Endothelial cell of umbilical vein (primary cell): ENCODE data around the gene CMTM7. TPM values are rescaled to one million over a fixed set of nuclear protein-coding genes. Genes with fewer than 3 reads are reported as not detected.

Experiments used
- BruUV-seq: library from RNA; stranded (reverse); fragments of 400-500 nt; replicated peaks from 2 replicates; lab custom pipeline; 2021; lab: Mats Ljungman, UMichigan
- CTCF ChIA-PET: fragments of 300-600, 350-600 bp; sonication (Branson Sonifier 250); formaldehyde crosslinking; loops from one replicate; lab custom pipeline; 2021; ENCODE audit warnings: antibody characterized with exemption, inconsistent platforms; lab: Charles Lee
- POLR2A ChIA-PET: fragments of 300-600, 350-600 bp; sonication (Branson Sonifier 250); formaldehyde crosslinking; loops from one replicate; lab custom pipeline; 2021; ENCODE audit warnings: antibody characterized with exemption, inconsistent platforms; lab: Charles Lee
- DNase-seq: peaks from one replicate; pipeline ENCODE4 v3.0.0-alpha.2; 2011; ENCODE audit warnings: low read depth, low spot score
- FAIRE-seq: peaks from 2 replicates; lab custom pipeline; 2011; peaks lifted over from hg19 to GRCh38; lab: Jason Lieb, UNC
- H2AFZ ChIP-seq: 2 replicates; pipeline ENCODE4 v1.6.0; 2012; ENCODE audit warnings: low read depth, low read length, control low read depth, inconsistent platforms
- H3K27ac ChIP-seq: 2 replicates; pipeline ENCODE4 v1.5.1; 2011; ENCODE audit warnings: low read depth, mild to moderate bottlenecking, control low read depth, low read length, moderate library complexity; ENCODE audit not compliant: insufficient read depth
- H3K27me3 ChIP-seq, 2 experiments: 2 replicates each; pipeline versions ENCODE4 v1.6.0 to v1.6.1; 2011; ENCODE audit warnings: low read length in 2 of 2, mixed read lengths in 1 of 2; ENCODE audit not compliant: control insufficient read depth in 2 of 2, insufficient read depth in 2 of 2
- H3K36me3 ChIP-seq, 2 experiments: 2 replicates in 1 of 2; 3 replicates in 1 of 2; pipeline ENCODE4 v1.5.1; 2011; ENCODE audit warnings: low read length in 2 of 2, mild to moderate bottlenecking in 1 of 2, moderate library complexity in 1 of 2; ENCODE audit not compliant: control insufficient read depth in 2 of 2, insufficient read depth in 2 of 2; ENCODE audit errors: extremely low read depth in 1 of 2
- H3K4me1 ChIP-seq: 3 replicates; pipeline ENCODE4 v1.5.1; 2011; ENCODE audit warnings: mild to moderate bottlenecking, low read length; ENCODE audit not compliant: control insufficient read depth, insufficient read depth; ENCODE audit errors: extremely low read depth
- H3K4me2 ChIP-seq: 2 replicates; pipeline ENCODE4 v1.6.1; 2011; ENCODE audit warnings: low read length, control low read depth, mixed read lengths; ENCODE audit not compliant: insufficient read depth
- H3K4me3 ChIP-seq, 3 experiments: fragments of 200-600 bp in 1 of 3; sonication (generic), shearing (Covaris generic) in 1 of 3; replicated peaks in 1 of 3; 2 replicates each; pipeline ENCODE4 v1.5.1; 2011 to 2016; ENCODE audit warnings: control low read depth in 3 of 3, low read length in 3 of 3, mild to moderate bottlenecking in 2 of 3, inconsistent platforms in 1 of 3, low read depth in 1 of 3, moderate library complexity in 1 of 3; ENCODE audit not compliant: insufficient read depth in 1 of 3
- H3K79me2 ChIP-seq: 2 replicates; pipeline ENCODE4 v1.6.0; 2012; ENCODE audit warnings: low read length, inconsistent platforms; ENCODE audit not compliant: control insufficient read depth, insufficient read depth
- H3K9ac ChIP-seq: replicated peaks from 2 replicates; pipeline ENCODE3; 2011; ENCODE audit warnings: low read length, control low read depth; ENCODE audit not compliant: insufficient read depth; ENCODE audit errors: extremely low read depth
- H3K9me1 ChIP-seq: replicated peaks from 3 replicates; pipeline ENCODE4 v1.6.0; 2011; ENCODE audit warnings: mild to moderate bottlenecking, low read length; ENCODE audit not compliant: control insufficient read depth, insufficient read depth; ENCODE audit errors: extremely low read depth
- H3K9me3 ChIP-seq: replicated peaks from 2 replicates; pipeline ENCODE4 v1.5.1; 2012; ENCODE audit warnings: low read length, inconsistent platforms; ENCODE audit not compliant: control insufficient read depth, insufficient read depth
- H4K20me1 ChIP-seq: replicated peaks from 2 replicates; pipeline ENCODE3; 2011; ENCODE audit warnings: mild to moderate bottlenecking, low read length; ENCODE audit not compliant: control insufficient read depth, insufficient read depth; ENCODE audit errors: extremely low read depth
- EZH2 ChIP-seq: IDR thresholded peaks from 2 replicates; pipeline ENCODE4 v1.6.1; 2012; ENCODE audit warnings: borderline replicate concordance, low read depth, mild to moderate bottlenecking, moderate library complexity, low read length, inconsistent platforms; ENCODE audit not compliant: severe bottlenecking
- FOS ChIP-seq: IDR thresholded peaks from 2 replicates; pipeline ENCODE4 v1.6.1; 2011; ENCODE audit warnings: mild to moderate bottlenecking, low read length, moderate library complexity, borderline replicate concordance; ENCODE audit not compliant: insufficient read depth
- GATA2 ChIP-seq: IDR thresholded peaks from 2 replicates; pipeline ENCODE4 v1.7.0; 2011; ENCODE audit warnings: low read depth, mild to moderate bottlenecking, moderate library complexity, mixed read lengths, low read length; ENCODE audit not compliant: insufficient read length, insufficient read depth
- JUN ChIP-seq: IDR thresholded peaks from 2 replicates; pipeline ENCODE4 v1.6.1; 2011; ENCODE audit warnings: borderline replicate concordance, low read depth; ENCODE audit not compliant: insufficient read length, insufficient read depth
- MYC ChIP-seq: IDR thresholded peaks from one replicate; pipeline ENCODE4 v1.6.1; 2011; ENCODE audit warnings: mild to moderate bottlenecking, low read depth, low read length
- POLR2A ChIP-seq: IDR thresholded peaks from 2 replicates; pipeline ENCODE4 v1.6.1; 2012; ENCODE audit warnings: low read depth, mild to moderate bottlenecking, control low read depth, low read length
- POLR2AphosphoS5 ChIP-seq: IDR thresholded peaks from 2 replicates; pipeline ENCODE4 v1.6.1; 2012; ENCODE audit warnings: low read depth, mild to moderate bottlenecking, control low read depth, low read length, moderate library complexity; ENCODE audit not compliant: insufficient read depth
- dilution Hi-C: fragments of 300-500 bp; cut with MboI; formaldehyde crosslinking; loops from one replicate; pipeline ENCODE4 v1.15.0; 2019; ENCODE audit warnings: low sequenced_read_pairs; ENCODE audit not compliant: extremely low pct_ligation_motif_present
- intact Hi-C: fragments of 100-400 bp; cut with micrococcal nuclease; formaldehyde crosslinking; loops from one replicate; pipeline ENCODE4 v1.10.0; 2022
- polyA plus RNA-seq, 4 experiments: library from polyadenylated mRNA; depleted of rRNA in 3 of 4; stranded (reverse) in 3 of 4; unstranded in 1 of 4; fragments of >200 nt; gene quantifications; 2 replicates each; pipeline versions ENCODE4 v1.2.1 to v1.2.3, GENCODE V29; 2011 to 2012; ENCODE audit warnings: missing spikeins in 1 of 4
- total RNA-seq: library from RNA; stranded (reverse); gene quantifications from 2 replicates; pipeline ENCODE4 v1.2.3, GENCODE V29; 2021
- TF ChIP-seq, protein P1 (sequence below): IDR thresholded peaks from 2 replicates; pipeline ENCODE4 v1.6.1; 2011; ENCODE audit not compliant: insufficient read depth, insufficient read length
- TF ChIP-seq, protein P2 (sequence below), 2 donors: IDR thresholded peaks; 1 replicate in 1 of 2; 2 replicates in 1 of 2; pipeline ENCODE4 v1.5.1; 2011; ENCODE audit warnings: low read length in 2 of 2, mild to moderate bottlenecking in 2 of 2, moderate library complexity in 2 of 2, control low read depth in 1 of 2, inconsistent platforms in 1 of 2, low read depth in 1 of 2; ENCODE audit not compliant: insufficient read depth in 1 of 2; ENCODE audit errors: extremely low read depth in 1 of 2

CMTM7 gene
- total and polyA plus RNA-seq, 2 donors (not counting 3 experiments of a cell fraction or from before 2014, with no cell fraction given) = 44.7 to 88.5 TPM

DNA sequence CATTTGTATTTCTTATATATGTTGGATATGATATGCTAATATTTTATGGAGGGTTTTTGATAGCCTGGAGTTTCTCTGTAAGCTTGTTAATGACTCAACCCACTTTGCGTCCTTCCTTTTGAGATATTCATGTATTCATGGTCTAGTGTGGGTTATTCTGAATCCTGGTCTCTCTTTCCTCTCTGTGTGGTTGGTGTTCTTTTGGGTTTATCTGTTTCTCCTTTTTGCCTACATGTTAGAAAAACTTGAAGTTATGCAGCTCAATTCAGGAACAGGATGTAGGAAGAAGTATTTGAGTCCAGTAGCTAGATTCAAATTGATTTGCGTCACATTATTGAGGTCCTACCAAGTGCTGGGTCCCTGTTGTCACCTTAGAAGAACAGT, 28.1 kb downstream of the CMTM7 start:
- no peaks in the 10 kb centered on the region for H4K20me1 ChIP-seq
- peaks cover 78% of the 10 kb centered on the region for H3K79me2 ChIP-seq
- H3K4me1 ChIP-seq = peaks cover 63% of the 10 kb centered on the region
- DNase-seq (no peak), FAIRE-seq (no peak)
- H3K27me3 ChIP-seq = no peaks in the 10 kb centered on the region
- H3K9ac ChIP-seq = peak overlapping the region; percentile 57
- intact Hi-C loops = loop anchor here (1.0 kb wide), 1 partner anchor 48 kb away; no protein-coding TSS in a partner anchor
- TSS peak; percentile 73 for BruUV-seq
- POLR2A ChIA-PET = no interaction called here
- peak overlapping the region; percentile 92 for H3K27ac ChIP-seq
- no peak overlapping the region for H3K4me3 ChIP-seq
- peak overlapping the region; percentile 58 for H3K4me2 ChIP-seq
- H3K36me3 ChIP-seq = no peaks in the 10 kb centered on the region
- no peaks in the 10 kb centered on the region for H3K9me3 ChIP-seq
- CTCF ChIA-PET = interaction anchor here (1.0 to 4.8 kb wide), 4 partner anchors 10 to 50 kb away, joined by 4 to 56 read pairs (median 6); no protein-coding TSS in a partner anchor
- no peaks in the 10 kb centered on the region for H3K9me1 ChIP-seq
- no peak overlapping the region for H2AFZ ChIP-seq
- dilution Hi-C loops = no loop called here
- TF ChIP-seq MYC (no peak), POLR2AphosphoS5 (no peak), EZH2 (no peak), FOS (peak; percentile 30)

DNA sequence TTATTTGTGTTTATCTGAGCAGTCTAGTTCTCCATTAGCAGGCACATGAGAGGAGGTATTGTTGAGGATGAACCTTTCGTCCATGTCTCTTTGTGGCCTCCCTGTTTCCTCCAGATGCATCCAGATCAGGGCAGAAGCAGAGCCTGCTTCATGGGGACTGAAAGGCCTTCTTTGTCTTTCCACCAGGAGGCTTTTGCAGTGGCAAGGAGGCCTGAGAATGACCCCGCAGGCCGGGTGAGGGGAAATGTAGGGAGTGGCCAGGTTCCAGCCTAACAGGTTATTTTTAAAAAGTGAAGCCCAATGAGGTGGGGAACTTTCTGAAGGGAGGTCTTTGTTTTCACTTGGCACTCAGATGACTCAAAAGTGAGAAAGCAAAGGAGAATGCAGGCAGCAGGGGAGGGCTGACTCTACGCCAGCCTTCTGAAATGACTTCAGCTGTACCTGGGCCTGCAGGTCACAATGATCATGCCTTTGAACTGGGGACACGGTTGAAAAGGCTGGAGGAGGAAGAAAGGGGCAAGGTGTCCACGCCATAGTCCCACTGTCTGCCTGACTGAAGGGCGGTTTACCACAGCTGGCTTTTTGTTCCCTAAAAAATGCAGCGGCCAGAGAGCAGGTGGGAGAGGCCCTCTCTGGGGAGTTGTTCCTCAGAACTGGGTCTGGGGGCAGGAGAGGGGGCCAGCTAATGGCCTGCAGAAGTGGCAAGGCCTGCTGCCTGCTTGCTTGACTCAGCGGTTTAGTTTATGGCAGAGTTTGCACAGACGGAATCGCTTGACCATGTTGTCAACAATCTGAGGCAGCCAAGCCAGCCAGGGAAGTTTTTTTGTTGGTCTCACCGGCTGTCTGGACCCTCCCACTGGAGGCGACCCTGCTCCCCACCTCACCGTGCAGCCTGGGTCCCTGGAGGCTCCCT, 28.7 kb downstream of the CMTM7 start:
- peak; percentile 11 for TF ChIP-seq POLR2A
- TF ChIP-seq EZH2 = no peak
- TF ChIP-seq POLR2AphosphoS5 = peak; percentile 64
- TF ChIP-seq FOS = peak; percentile 84
- TF ChIP-seq, protein P1, sequence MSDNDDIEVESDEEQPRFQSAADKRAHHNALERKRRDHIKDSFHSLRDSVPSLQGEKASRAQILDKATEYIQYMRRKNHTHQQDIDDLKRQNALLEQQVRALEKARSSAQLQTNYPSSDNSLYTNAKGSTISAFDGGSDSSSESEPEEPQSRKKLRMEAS = no peak
- no peak for TF ChIP-seq MYC
- TF ChIP-seq, protein P2, sequence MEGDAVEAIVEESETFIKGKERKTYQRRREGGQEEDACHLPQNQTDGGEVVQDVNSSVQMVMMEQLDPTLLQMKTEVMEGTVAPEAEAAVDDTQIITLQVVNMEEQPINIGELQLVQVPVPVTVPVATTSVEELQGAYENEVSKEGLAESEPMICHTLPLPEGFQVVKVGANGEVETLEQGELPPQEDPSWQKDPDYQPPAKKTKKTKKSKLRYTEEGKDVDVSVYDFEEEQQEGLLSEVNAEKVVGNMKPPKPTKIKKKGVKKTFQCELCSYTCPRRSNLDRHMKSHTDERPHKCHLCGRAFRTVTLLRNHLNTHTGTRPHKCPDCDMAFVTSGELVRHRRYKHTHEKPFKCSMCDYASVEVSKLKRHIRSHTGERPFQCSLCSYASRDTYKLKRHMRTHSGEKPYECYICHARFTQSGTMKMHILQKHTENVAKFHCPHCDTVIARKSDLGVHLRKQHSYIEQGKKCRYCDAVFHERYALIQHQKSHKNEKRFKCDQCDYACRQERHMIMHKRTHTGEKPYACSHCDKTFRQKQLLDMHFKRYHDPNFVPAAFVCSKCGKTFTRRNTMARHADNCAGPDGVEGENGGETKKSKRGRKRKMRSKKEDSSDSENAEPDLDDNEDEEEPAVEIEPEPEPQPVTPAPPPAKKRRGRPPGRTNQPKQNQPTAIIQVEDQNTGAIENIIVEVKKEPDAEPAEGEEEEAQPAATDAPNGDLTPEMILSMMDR (IDR thresholded peaks at IDR 0.05; ENCODE audit: extremely low read depth in 1 of 2, insufficient read depth in 1 of 2, low read depth in 1 of 2, low read length in 2 of 2) = peak; percentile 22 to 25
- peak; percentile 9 for TF ChIP-seq JUN
- no peak for TF ChIP-seq GATA2
- BruUV-seq = TSS peak; percentile 24
- Histone ChIP-seq H4K20me1 (no peaks in the 10 kb centered on the region), H3K36me3 (no peaks in the 10 kb centered on the region), H3K27ac (peak overlapping the region; percentile 92), H3K4me2 (peak overlapping the region; percentile 58), H3K9ac (peak overlapping the region; percentile 57), H3K4me1 (peaks cover 57% of the 10 kb centered on the region), H3K9me3 (no peaks in the 10 kb centered on the region), H2AFZ (no peak overlapping the region), H3K9me1 (no peaks in the 10 kb centered on the region), H3K79me2 (peaks cover 77% of the 10 kb centered on the region), H3K27me3 (no peaks in the 10 kb centered on the region), H3K4me3 (no peak overlapping the region)
- peak; percentile 85 for DNase-seq
- ChIA-PET CTCF (interaction anchor here (0.7 to 4.8 kb wide), 5 partner anchors 10 to 50 kb away, joined by 3 to 56 read pairs (median 6); no protein-coding TSS in a partner anchor), POLR2A (no interaction called here)
- intact Hi-C loops = loop anchor here (1.0 kb wide), 1 partner anchor 47 kb away; no protein-coding TSS in a partner anchor
- peak; percentile 82 for FAIRE-seq
- dilution Hi-C loops = no loop called here
